EH (cell line): Measurements from ENCODE around the gene TASL.
A peak's percentile ranks its signal among the peaks of the same experiment; 100 is the strongest.
"Not testable (repeated sequence)": the region's sequence is repeated elsewhere in the genome, so short reads cannot be mapped to it uniquely, and the experiment has no call there.

Source experiments
- DNase-seq: peaks from one replicate; pipeline ENCODE4 v3.0.0-alpha.2; 2015; ENCODE audit warnings: low read depth

The TASL gene, protein sequence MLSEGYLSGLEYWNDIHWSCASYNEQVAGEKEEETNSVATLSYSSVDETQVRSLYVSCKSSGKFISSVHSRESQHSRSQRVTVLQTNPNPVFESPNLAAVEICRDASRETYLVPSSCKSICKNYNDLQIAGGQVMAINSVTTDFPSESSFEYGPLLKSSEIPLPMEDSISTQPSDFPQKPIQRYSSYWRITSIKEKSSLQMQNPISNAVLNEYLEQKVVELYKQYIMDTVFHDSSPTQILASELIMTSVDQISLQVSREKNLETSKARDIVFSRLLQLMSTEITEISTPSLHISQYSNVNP

DNA sequence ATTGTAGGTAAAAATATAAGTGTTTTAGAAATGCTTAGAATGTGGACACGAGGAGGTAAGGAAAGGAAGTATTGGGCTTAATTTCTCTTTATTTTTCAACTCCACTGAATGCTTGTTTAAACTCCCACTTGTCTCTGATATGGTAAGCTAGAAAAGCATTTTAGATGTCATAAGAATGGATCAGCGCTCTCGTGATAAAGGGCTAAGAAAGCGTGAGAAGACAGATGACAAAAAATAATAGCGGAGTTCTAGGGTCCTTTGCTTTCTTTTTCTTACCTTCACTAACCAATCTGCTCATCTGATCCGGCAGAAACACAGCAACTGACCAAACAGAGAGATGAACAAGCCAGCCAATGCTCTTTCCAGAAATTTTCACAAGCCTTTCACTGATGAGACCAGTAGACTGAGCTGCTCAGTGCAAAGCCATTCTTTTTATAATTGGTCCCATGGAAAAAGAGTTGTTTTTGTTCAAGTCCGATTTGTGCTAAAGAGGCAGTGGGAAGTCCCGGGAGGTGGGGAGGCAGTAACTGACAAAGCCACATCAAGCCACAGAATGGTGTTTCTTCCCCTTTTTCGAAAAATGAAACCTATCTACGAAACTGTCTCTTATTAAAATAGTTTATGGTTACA lies at the start of gene TASL:
Gene TASL (minus strand): TSS at position 405 of the 630 bp plus-strand sequence. CDS start 17,411 bp downstream, outside the sequence.
- no peak for DNase-seq

DNA sequence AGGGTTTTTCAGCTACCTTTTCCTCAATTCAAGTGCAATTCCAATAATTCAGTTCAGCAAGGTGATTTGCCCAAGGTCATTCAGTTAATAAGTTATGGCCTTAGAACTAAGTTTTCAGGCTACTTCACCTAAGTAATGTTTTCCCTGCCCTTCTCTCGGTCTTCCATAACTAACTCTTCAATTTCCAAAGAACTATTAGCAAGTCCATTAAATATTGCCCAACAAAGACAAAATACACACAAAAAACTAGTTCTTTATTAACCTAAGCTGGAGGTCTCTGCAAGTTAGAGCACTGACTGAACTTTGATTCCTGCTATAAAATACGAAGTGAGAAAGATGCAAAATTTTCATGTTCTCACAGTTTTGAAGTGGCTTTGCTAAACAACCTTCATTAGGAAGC lies 48.8 kb upstream of the TASL start:
- DNase-seq, result no peak

DNA sequence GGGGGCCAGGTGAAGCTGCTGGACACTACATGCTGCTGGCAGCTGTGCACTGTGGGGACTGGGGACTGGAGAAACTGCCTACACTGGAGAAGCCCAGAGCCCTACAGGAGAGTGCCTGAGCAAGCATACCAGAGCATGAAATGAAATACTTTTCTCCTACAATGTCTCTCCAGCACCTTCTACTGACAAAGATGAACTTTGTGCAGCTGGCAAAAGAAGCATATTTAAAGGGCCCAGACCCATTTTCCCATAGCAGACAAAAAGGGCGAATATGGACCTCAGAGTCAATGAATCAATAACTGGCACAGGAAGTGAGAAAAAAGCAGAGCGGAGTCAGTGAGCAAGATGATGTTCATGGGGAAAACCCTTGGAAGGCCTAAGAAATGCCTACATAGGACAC lies 44.8 kb upstream of the TASL start:
- no peak for DNase-seq

DNA sequence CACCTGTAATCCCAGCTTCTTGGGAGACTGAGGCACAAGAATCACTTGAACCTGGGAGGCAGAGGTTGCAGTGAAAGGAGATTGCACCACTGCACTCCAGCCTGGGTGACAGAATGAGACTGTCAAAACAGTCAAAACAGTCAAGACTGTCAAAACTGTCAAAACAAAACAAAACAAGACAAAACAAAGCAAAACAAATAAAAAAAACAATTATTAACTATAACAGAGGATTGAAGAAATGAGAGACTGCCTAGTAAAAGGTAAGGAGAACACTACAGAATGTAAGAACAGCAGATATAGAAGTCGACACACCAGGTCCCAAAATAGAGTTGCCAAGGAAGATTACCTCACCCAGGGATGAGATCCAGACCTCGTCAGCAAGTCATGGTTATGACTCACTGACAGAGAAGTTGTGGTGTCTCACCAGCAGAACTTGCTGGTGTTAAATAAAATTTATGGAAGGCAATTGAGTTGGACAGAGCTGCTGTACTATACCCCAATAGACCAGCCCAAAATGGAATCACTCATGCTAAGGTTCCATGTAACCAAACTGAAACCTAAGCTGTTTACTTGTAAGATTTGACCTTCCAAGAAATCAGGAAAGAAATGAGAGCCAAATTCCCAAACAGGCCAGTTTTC lies 43.5 kb upstream of the TASL start:
- DNase-seq, result peak; percentile 90

DNA sequence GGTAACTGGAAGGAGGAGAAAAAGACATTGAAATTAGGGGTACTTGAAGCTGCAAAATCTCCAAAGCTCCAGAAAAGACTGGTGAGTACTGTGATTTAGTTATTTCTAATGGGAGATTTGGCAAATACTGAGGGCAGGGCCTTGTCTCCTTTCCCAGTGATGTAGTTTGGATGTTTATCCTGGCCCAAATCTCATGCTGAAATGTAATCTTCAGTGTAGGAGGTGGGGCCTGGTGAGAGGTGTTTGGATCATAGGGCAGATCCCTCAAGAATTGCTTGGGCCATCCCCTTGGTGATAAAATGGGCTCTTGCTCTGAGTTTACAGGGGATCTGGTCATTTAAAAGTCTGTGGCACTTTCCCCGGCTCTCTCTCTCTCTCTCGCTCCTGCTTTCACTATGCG lies 42.6 kb upstream of the TASL start:
- no peak for DNase-seq

DNA sequence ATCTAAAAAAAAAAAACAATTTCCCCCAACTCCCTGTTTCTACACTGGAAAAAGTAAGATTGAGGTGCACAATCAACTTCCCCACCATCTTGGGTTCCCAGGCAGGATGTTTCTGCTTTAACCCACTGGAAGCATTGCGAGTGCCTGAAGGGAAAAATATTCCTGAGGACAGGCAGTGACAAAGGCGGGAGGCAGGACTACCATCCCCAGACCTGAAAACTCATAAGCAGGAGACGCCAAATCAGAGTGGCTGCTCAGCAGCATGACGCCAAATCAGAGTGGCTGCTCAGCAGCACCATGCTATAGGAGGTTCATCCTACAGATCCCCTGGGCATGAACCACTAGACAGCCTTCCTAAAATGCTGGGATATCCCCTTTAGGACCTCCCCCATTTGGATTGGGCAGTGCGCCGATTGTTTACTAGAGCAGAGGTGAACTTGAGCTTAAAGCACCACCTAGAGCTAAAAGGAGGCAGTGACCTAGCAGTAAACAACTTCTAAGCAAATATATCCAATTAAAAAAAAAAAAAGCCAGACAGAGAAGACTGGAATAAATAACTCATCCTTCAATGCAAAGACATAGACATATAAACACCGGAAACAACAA lies 40.7 kb upstream of the TASL start:
- DNase-seq, result no peak

DNA sequence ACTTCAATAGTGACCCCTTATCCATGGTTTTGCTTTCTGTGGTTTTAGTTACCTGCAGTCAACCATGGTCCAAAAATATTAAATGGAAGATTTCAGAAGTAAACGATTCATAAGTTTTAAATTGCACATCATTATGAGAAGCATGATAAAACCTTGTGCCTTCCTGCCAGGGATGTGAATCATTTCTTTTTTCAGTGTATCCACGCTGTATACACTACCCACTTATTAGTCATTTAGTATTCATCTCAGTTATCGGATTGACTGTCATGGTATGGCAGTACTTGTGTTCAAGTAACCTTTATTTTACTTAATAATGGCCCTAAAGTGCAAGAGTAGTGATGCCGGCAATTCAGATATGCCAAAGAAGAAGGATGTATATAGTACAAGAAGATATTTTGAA lies 37.7 kb upstream of the TASL start:
- DNase-seq, result peak; percentile 50

DNA sequence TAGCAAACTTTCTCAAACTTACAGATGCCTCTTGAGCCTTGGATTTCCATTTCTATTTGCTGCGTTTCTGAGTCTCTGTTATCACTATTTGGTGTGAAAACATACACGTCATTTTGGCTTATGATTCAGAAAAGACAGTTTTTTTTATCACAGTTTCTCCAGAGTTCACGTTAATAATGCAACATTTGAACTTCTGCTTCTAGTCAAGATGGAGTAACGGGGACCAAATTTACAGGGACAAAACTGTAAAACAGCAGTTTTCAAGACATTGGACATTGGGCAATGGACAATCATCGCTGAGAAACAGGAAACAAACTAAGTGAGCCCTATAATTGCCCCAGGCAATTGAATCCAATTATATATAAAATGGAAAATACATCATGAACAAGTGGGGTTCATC lies 36.2 kb upstream of the TASL start:
- no peak for DNase-seq

DNA sequence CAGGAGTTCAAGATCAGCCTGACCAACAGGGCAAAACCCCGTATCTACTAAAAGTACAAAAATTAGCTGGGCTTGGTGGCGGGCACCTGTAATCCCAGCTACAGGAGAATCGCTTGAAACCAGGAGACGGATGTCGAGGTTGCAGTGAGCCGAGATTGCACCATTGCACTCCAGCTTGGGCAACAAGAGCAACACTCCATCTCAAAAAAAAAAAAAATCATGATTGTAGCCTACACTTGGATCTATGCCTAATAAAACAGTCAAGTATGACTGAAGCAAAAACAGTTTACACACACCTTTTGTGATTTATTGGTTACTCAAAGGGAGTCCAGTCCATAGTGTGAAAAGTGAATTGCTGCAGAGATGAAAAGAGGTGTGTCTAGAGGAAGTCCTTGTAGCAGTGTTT lies 34.7 kb upstream of the TASL start:
- DNase-seq, result no peak

DNA sequence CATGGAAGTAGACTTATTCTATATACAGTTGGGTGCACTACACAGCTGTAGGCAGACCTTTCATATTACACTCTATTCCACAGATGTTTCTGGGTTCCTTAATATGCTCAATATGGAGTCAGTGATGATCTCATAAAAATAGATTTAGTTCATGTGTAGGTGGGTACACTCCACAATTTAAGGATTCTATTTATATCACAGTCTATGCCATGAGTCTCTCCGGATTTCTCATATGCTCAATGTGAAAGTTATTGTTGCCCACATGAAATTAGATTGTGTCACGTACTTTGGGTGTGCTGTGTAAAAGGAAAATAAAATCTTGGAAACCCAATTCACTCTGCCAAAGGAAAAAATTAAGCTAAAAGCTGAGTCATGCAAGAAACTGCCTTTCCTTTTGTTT lies 32.5 kb upstream of the TASL start:
- DNase-seq, result no peak

DNA sequence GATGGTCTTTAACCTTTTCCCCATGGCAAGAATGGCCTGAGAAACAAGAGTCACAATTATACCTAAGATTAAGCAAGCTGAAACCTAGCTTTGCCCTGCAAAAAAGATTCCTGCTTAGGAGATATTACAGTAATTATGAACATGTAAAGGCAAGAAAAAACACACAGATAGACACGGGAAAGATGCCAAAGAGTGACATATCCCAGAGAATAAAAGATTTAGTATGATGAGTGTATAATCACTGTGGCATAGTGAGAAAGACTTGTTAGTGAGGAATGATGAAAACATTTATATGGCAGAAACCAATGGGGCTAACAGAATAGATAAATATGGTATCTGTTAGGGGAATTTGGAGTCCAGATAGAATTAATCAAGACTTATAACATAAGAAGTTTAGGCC lies 29.6 kb upstream of the TASL start:
- no peak for DNase-seq

DNA sequence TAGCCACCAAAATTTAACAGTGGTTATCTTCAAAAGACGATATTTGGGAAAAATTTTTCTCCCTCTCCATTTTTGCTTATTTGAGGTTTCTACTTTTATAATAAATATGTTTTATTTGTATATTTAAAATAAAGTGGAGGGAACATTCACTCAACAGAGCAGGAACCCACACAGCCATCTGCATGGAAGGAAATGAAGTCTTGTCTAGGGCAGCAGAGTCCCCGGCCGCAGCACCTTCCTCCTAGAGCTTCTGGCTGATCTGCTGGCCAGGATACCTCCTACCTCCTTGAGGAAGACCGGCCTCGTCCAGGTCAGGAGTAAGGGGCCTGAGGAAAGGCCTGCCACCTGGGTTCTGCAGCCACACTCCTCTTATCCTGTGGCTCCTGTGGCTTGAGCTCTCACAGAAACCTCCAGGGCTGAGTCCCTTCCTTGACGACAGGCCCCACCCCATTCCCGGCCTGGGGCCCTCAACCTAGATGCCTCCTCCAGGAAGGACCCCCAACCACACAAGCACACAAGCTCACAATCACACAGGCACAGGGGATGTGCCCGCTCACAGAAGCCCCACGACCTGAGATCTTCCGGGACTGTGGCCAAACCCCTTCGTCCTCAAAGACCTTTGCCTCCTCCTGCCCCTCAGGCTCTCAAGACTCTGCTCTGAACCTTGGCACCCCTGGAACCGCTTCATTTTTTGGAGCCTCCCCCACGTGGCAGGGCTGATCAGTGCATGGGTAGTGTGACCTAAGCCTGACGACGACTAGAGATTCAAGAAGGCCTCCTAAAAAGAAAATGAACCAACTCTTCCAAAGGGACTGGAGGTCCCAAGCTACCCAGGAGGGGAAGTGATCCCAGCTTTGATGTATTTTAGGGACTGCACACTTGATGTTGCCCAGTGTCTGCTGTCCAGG lies 23.0 kb upstream of the TASL start:
- not testable (repeated sequence) for DNase-seq

DNA sequence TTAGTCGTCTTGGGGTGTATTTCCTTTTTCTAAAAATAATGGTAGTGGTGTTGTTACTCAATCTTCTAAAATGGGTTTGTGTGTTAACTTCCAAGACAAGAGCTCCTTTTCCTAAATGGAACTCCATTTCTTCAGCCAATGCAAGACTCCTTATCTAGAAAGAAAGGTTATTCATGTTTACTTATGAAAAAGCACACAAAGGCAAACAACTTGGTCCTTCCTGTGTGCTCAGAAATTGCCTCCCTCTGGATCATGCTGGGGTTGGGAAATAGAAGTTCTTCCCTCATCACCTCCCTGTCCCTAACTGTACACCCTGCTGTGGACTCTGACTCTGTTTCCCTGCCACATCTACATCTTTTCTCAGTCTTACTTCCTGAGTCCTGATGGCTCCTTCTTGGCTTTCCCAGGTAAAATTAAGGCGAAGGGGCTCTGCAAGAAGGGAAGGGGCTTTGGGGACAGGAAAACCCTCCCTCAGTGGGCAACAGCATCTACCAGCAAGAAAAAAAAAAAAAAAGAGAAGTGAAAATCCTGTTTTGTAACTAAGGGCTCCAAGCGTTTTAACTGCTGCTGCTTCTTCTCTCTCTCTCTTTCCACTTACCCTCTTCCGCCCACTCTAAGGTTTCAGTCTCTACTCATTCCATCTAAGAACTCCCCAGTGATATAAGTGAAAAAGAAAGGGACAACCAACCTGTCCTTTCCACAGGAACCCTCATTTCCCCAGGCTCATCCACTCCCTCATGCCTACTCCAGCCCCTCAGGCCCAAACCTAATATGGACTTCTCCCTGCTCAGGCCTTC lies 19.8 kb upstream of the TASL start:
- DNase-seq, result no peak

DNA sequence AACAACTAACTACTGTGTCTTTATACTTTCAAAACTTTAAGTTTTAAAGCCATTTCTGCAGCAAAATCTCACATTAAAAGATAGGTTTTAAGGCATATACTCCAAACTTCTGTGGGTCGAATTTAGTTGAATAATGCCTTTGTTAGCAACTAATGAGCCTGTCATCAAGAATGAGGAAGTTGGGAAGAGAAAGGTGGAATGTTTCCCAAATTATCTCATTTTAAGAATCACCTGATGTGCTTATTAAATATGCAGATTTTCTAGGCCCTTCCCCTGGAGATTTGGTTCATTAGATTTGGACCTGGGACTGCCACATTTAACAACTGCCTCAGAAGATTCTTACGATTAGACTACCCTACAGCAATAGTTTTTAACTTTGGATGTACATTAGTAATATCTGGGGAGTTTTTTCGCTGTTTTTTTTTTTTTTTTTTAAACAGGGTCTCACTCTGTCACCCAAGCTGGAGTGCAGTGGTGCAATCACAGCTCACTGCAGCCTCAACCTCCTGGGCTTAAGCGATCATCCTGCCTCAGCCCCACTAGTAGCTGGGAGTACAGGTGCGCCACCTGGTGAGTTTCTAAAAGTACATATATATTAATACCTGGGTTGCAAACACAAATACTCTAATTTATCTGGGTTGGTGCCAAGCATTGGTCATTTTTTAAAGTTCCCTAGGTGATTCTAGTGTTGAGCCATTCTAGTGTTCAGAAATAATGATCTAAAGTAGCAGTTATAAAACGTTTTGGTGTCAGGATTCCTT lies 16.1 kb upstream of the TASL start:
- no peak for DNase-seq

DNA sequence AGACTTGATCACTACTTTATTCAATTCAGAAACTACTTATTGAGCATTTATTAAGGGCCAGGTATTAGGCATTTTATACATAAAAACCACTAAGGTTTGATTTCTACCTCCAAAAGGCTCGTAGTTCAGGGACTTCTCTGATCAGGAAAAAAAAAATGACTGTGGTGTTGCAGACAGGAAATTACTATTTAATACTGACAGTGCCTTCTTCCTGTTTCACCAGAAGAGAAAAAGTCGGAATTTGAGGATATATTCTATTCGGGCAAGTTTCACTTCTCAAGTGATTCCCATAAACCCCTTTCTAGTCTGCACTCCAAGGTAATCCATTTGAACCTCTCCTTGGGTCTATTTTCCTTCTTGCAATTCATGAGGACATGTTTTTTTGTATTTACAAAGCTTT lies 15.3 kb upstream of the TASL start:
- DNase-seq, result no peak

DNA sequence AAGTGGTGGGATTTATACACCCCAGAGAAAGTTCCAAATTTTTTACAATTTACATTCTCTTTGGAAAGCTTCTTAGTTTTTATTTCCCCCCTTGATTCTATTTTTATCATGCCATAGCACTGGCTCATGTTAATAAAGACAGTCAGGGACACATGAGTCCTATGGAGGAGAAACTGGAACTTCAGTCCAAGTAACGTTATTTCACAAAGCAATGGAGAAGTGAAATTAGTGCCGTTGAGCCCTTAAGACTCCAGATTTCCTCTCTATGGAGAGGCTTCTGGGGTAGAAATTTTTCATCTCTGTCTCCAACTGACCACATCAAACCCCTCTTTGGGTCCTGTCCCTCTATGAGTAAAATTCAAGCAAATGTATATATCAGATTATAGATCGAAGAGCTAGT lies 12.8 kb upstream of the TASL start:
- DNase-seq, result no peak

DNA sequence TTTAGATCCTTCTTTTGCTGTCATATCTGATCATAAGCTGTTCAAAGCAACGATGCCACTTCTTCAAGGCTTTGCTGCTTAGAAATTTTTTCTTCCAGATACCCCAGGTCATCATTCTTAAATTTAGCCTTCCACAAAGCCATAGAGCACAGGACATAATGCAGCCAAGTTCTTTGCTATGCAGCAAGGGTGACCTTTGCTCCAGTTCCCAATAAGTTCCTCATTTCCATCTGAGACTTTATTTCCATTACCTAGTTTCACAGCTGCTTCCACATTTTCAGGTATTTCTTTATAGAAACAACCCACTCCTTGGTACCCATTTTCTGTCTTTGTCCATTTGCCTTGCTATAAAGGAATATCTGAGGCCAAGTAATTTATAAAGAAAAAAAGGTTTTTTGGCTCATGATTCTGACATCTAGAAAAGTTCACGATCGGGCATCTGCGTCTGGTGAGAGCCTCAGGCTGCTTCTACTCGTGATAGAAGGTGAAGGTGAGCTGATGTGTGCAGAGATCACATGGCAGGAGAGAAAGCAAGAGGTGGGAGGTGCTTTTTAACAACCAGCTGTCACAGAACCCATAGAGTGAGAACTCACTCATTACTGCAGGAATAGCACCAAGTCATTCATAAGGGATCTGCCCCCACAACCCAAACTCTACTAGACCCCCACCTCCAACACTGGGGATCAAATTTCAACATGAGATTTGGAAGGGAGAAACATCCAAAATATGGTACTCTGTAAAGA lies 11.8 kb upstream of the TASL start:
- no peak for DNase-seq

DNA sequence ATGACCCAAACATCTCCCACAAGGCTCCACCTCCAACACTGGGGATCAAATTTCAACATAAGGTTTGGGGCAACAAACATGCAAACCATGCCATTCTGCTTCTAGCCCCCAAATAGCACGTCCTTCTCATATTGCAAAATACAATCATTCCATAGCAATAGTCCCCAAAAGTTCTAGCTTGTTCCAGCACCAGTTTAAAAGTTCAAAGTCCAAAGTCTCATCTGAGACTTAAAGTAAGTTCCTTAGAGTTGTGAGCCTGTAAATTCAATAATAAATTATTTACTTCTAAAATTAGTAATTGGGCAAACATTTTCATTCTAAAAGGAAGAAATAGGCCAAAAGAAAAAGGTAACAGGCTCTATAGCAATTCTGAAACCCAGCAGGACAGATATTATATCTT lies 8.9 kb upstream of the TASL start:
- no peak for DNase-seq

DNA sequence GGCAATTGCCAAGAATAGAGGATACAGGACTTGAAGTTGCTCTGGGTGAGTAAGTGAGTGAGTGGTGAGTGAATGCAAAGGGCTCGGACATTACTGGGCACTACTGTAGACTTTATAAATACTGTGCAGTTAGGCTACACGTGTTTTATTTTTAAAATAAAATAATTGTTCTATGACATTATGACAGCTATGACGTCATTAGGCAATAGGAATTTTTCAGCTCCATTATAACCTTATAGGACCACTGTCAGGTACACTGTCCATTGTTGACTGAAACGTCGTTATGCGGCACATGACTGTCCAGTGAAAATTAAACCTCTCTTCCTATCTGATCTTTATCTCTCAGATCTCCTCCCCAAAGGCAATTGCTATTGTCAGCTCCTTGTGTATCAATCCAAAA lies 5.1 kb upstream of the TASL start:
- DNase-seq, result no peak

DNA sequence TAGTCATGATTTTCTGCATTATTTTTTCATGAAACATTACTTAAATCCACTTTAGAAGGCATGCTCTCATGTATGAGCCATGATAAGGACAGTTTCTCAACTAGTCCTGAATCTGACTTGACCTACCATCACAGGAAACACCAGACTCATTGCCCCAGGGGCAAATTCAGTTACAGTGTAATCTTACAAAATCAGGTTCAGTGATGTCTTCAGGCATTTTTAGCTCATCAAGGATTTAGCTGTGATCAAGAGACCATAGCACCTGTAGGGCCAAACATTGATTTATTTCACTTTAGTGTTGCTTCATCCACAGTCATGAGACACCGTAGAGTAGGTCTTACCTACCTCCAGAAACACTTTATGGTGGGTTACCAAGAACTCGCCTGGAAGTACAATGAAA lies 3.1 kb upstream of the TASL start:
- no peak for DNase-seq
